Naive B cell (primary cell): Measurements from ENCODE around the gene GXYLT2. TPM values are rescaled to one million over a fixed set of nuclear protein-coding genes. Genes with fewer than 3 reads are reported as not detected.

ENCODE experiments used
- ATAC-seq, 2 donors: fragments of 150-1000 bp; cut with Tn5 transposase; 2 replicates each; pipeline ENCODE4 v1.10.0; 2021; ENCODE audit warnings: low read depth in 2 of 2, mild to moderate bottlenecking in 2 of 2, moderate library complexity in 2 of 2
- DNase-seq: peaks from one replicate; pipeline ENCODE4 v3.0.0; 2022
- H3K27ac Mint-ChIP-seq, 6 donors: one replicate each; pipeline ENCODE4 v1.8.0; 2020 to 2022; ENCODE audit warnings: mild to moderate bottlenecking in 6 of 6, mixed read lengths in 6 of 6, moderate library complexity in 5 of 6, inconsistent platforms in 2 of 6
- H3K27me3 Mint-ChIP-seq, 3 donors: one replicate each; pipeline ENCODE4 v1.8.0; 2021 to 2022; ENCODE audit warnings: mixed read lengths in 3 of 3, mild to moderate bottlenecking in 1 of 3
- H3K36me3 Mint-ChIP-seq, 2 donors: one replicate each; pipeline ENCODE4 v1.8.0; 2020 to 2022; ENCODE audit warnings: mixed read lengths in 2 of 2, inconsistent platforms in 1 of 2, mild to moderate bottlenecking in 1 of 2
- H3K4me1 Mint-ChIP-seq, 3 donors: one replicate each; pipeline ENCODE4 v1.8.0; 2020 to 2022; ENCODE audit warnings: mixed read lengths in 3 of 3, inconsistent platforms in 1 of 3, mild to moderate bottlenecking in 1 of 3, moderate library complexity in 1 of 3
- H3K4me3 Mint-ChIP-seq, 8 donors: one replicate each; pipeline ENCODE4 v1.8.0; 2020 to 2022; ENCODE audit warnings: mild to moderate bottlenecking in 8 of 8, mixed read lengths in 8 of 8, moderate library complexity in 8 of 8, inconsistent platforms in 2 of 8
- H3K9me3 Mint-ChIP-seq, 7 donors: one replicate each; pipeline ENCODE4 v1.8.0; 2020 to 2022; ENCODE audit warnings: mixed read lengths in 7 of 7, mild to moderate bottlenecking in 5 of 7, inconsistent platforms in 2 of 7, moderate library complexity in 1 of 7
- polyA plus RNA-seq, 6 donors: library from polyadenylated mRNA; unstranded; fragments of 300-500 nt; fragmentation: Illumina TruSeq; gene quantifications; one replicate each; pipeline ENCODE4 v1.2.3, GENCODE V29; 2021; ENCODE audit warnings: low read depth in 6 of 6

The GXYLT2 gene
- not detected for polyA plus RNA-seq

GRCh38 chr3:72887705-72888545, at the start of gene GXYLT2:
TSS of gene GXYLT2 (plus strand) at chr3:72888046. CDS start at chr3:72888234, 188 bp downstream.
- ATAC-seq, result peak; percentile 77 to 81
- H3K9me3 Mint-ChIP-seq, result peaks cover 4 to 15% (median 8%) of the 10 kb centered on the region in 7 donors

GRCh38 chr3:72839057-72839456, 48.8 kb upstream of the GXYLT2 start:
- Mint-ChIP-seq H3K27ac (no peak overlapping the region), H3K36me3 (peaks cover 42 to 45% of the 10 kb centered on the region in 2 donors)
- no peak for ATAC-seq

More at GRCh38 chr3:72887705-72888545, at the start of gene GXYLT2:
- peaks cover 66 to 77% (median 75%) of the 10 kb centered on the region in 3 donors for H3K27me3 Mint-ChIP-seq
- peak within 1 kb of the TSS in 1 of 6 donors; percentile 2 for H3K27ac Mint-ChIP-seq
- peaks cover 8 to 10% (median 9%) of the 10 kb centered on the region in 3 donors for H3K4me1 Mint-ChIP-seq
- H3K4me3 Mint-ChIP-seq, result peak within 1 kb of the TSS; percentile 68 to 89 (median 80)
- DNase-seq, result peak; percentile 26
- peaks cover 0 to 7% of the 10 kb centered on the region in 2 donors for H3K36me3 Mint-ChIP-seq

GRCh38 chr3:72844436-72844993, 43.3 kb upstream of the GXYLT2 start:
- H3K27me3 Mint-ChIP-seq, result no peaks in the 10 kb centered on the region

More at GRCh38 chr3:72839057-72839456, 48.8 kb upstream of the GXYLT2 start:
- no peaks in the 10 kb centered on the region for H3K9me3 Mint-ChIP-seq
- no peaks in the 10 kb centered on the region for H3K27me3 Mint-ChIP-seq
- peaks cover 0 to 5% (median 0%) of the 10 kb centered on the region in 3 donors for H3K4me1 Mint-ChIP-seq
- no peak for DNase-seq
- no peak overlapping the region for H3K4me3 Mint-ChIP-seq

GRCh38 chr3:72846166-72846565, 41.7 kb upstream of the GXYLT2 start:
- Mint-ChIP-seq H3K36me3 (peaks cover 7 to 10% of the 10 kb centered on the region in 2 donors), H3K27me3 (no peaks in the 10 kb centered on the region), H3K27ac (no peak overlapping the region), H3K4me1 (peaks cover 30 to 46% (median 34%) of the 10 kb centered on the region in 3 donors), H3K4me3 (peak overlapping the region in 5 of 8 donors; percentile 18 to 98 (median 92)), H3K9me3 (no peaks in the 10 kb centered on the region)
- DNase-seq (no peak), ATAC-seq (no peak)

More at GRCh38 chr3:72844436-72844993, 43.3 kb upstream of the GXYLT2 start:
- ATAC-seq (no peak), DNase-seq (no peak)
- H3K4me1 Mint-ChIP-seq, result peaks cover 28 to 45% (median 34%) of the 10 kb centered on the region in 3 donors
- H3K4me3 Mint-ChIP-seq, result peak overlapping the region in 1 of 8 donors; percentile 10
- H3K27ac Mint-ChIP-seq, result no peak overlapping the region
- H3K9me3 Mint-ChIP-seq, result no peaks in the 10 kb centered on the region
- H3K36me3 Mint-ChIP-seq, result peaks cover 16 to 17% of the 10 kb centered on the region in 2 donors

GRCh38 chr3:72847282-72847681, 40.6 kb upstream of the GXYLT2 start:
- Mint-ChIP-seq H3K27ac (peak overlapping the region in 4 of 6 donors; percentile 83 to 98 (median 92)), H3K36me3 (no peaks in the 10 kb centered on the region), H3K27me3 (no peaks in the 10 kb centered on the region), H3K9me3 (no peaks in the 10 kb centered on the region), H3K4me3 (peak overlapping the region; percentile 91 to 99 (median 95)), H3K4me1 (peaks cover 30 to 46% (median 34%) of the 10 kb centered on the region in 3 donors)
- DNase-seq (no peak), ATAC-seq (no peak)

GRCh38 chr3:72847751-72848702, 39.8 kb upstream of the GXYLT2 start, which contains the start of gene SHQ1:
TSS of gene SHQ1 (minus strand) at chr3:72848445. CDS start at chr3:72848340, 105 bp downstream.
- H3K9me3 Mint-ChIP-seq, result no peaks in the 10 kb centered on the region
- no peaks in the 10 kb centered on the region for H3K27me3 Mint-ChIP-seq
- peak within 1 kb of the TSS; percentile 24 to 98 (median 92) for H3K27ac Mint-ChIP-seq
- peak; percentile 96 for ATAC-seq
- H3K4me3 Mint-ChIP-seq, result peak within 1 kb of the TSS; percentile 91 to 99 (median 95)
- H3K36me3 Mint-ChIP-seq, result no peaks in the 10 kb centered on the region
- DNase-seq, result peak; percentile 90
- peaks cover 30 to 46% (median 34%) of the 10 kb centered on the region in 3 donors for H3K4me1 Mint-ChIP-seq

- H3K9me3 Mint-ChIP-seq, result no peaks in the 10 kb centered on the region
- ATAC-seq, result peak; percentile 49 to 59
- H3K27ac Mint-ChIP-seq, result peak overlapping the region; percentile 1 to 98 (median 92)
- H3K4me3 Mint-ChIP-seq, result peak overlapping the region; percentile 91 to 99 (median 95)
- peaks cover 30 to 46% (median 34%) of the 10 kb centered on the region in 3 donors for H3K4me1 Mint-ChIP-seq
- no peaks in the 10 kb centered on the region for H3K27me3 Mint-ChIP-seq
- H3K36me3 Mint-ChIP-seq, result no peaks in the 10 kb centered on the region
- DNase-seq, result peak; percentile 56
Measured at GRCh38 chr3:72848703-72849081, 39.2 kb upstream of the GXYLT2 start.

- ATAC-seq (no peak), DNase-seq (no peak)
- peaks cover 0 to 3% (median 0%) of the 10 kb centered on the region in 3 donors for H3K4me1 Mint-ChIP-seq
- no peak overlapping the region for H3K27ac Mint-ChIP-seq
- no peak overlapping the region for H3K4me3 Mint-ChIP-seq
- H3K36me3 Mint-ChIP-seq, result no peaks in the 10 kb centered on the region
- H3K9me3 Mint-ChIP-seq, result no peaks in the 10 kb centered on the region
- peaks cover 0 to 5% (median 0%) of the 10 kb centered on the region in 3 donors for H3K27me3 Mint-ChIP-seq
Measured at GRCh38 chr3:72855001-72855400, 32.8 kb upstream of the GXYLT2 start.

GRCh38 chr3:72860053-72860452, 27.8 kb upstream of the GXYLT2 start:
- DNase-seq (no peak), ATAC-seq (no peak)
- H3K9me3 Mint-ChIP-seq, result no peaks in the 10 kb centered on the region
- peaks cover 0 to 4% (median 0%) of the 10 kb centered on the region in 3 donors for H3K4me1 Mint-ChIP-seq
- H3K36me3 Mint-ChIP-seq, result no peaks in the 10 kb centered on the region
- H3K27ac Mint-ChIP-seq, result no peak overlapping the region
- no peak overlapping the region for H3K4me3 Mint-ChIP-seq
- H3K27me3 Mint-ChIP-seq, result peaks cover 0 to 4% (median 0%) of the 10 kb centered on the region in 3 donors

GRCh38 chr3:72860846-72861245, 27.0 kb upstream of the GXYLT2 start:
- no peak overlapping the region for H3K4me3 Mint-ChIP-seq
- H3K4me1 Mint-ChIP-seq, result peaks cover 0 to 4% (median 0%) of the 10 kb centered on the region in 3 donors
- DNase-seq, result no peak
- H3K27ac Mint-ChIP-seq, result no peak overlapping the region
- H3K27me3 Mint-ChIP-seq, result no peaks in the 10 kb centered on the region
- no peak for ATAC-seq
- no peaks in the 10 kb centered on the region for H3K9me3 Mint-ChIP-seq
- H3K36me3 Mint-ChIP-seq, result no peaks in the 10 kb centered on the region

GRCh38 chr3:72862314-72863090, 25.3 kb upstream of the GXYLT2 start:
- no peaks in the 10 kb centered on the region for H3K27me3 Mint-ChIP-seq
- no peaks in the 10 kb centered on the region for H3K36me3 Mint-ChIP-seq

GRCh38 chr3:72872183-72872582, 15.7 kb upstream of the GXYLT2 start:
- Mint-ChIP-seq H3K4me3 (no peak overlapping the region), H3K4me1 (peaks cover 0 to 1% (median 0%) of the 10 kb centered on the region in 3 donors), H3K27ac (no peak overlapping the region), H3K27me3 (peaks cover 5 to 19% (median 11%) of the 10 kb centered on the region in 3 donors), H3K36me3 (no peaks in the 10 kb centered on the region), H3K9me3 (peaks cover 0 to 4% (median 0%) of the 10 kb centered on the region in 7 donors)
- DNase-seq (no peak), ATAC-seq (no peak)

More at GRCh38 chr3:72862314-72863090, 25.3 kb upstream of the GXYLT2 start:
- H3K4me1 Mint-ChIP-seq, result peaks cover 0 to 4% (median 0%) of the 10 kb centered on the region in 3 donors
- H3K4me3 Mint-ChIP-seq, result no peak overlapping the region
- H3K9me3 Mint-ChIP-seq, result no peaks in the 10 kb centered on the region
- no peak for DNase-seq
- H3K27ac Mint-ChIP-seq, result peak overlapping the region in 1 of 6 donors; percentile 36
- no peak for ATAC-seq
